Thyroid gland (tissue), 4 donors: ENCODE data around the gene GSG1L. TPM values are rescaled to one million over a fixed set of nuclear protein-coding genes. Genes with fewer than 3 reads are reported as not detected.

Source experiments
- DNase-seq, 2 donors: peaks; one replicate each; pipeline ENCODE4 v3.0.0-alpha.2; 2019
- H3K27ac ChIP-seq, 3 donors: fragments of 200-600 bp; sonication (generic); 1 replicate in 2 of 3; 2 replicates in 1 of 3; pipeline ENCODE4 v1.5.1; 2016 to 2019; ENCODE audit warnings: mild to moderate bottlenecking in 1 of 3, moderate library complexity in 1 of 3
- H3K27me3 ChIP-seq: fragments of 200-600 bp; sonication (generic); one replicate; pipeline ENCODE4 v1.5.1; 2019
- H3K36me3 ChIP-seq, 2 donors: fragments of 200-600 bp; sonication (generic); one replicate each; pipeline ENCODE4 v1.5.1; 2016 to 2019
- H3K4me1 ChIP-seq, 2 donors: fragments of 200-600 bp; sonication (generic); one replicate each; pipeline ENCODE4 v1.5.1; 2017 to 2019
- H3K4me3 ChIP-seq, 3 donors: fragments of 200-600 bp; sonication (generic); replicated peaks in 1 of 3; 1 replicate in 2 of 3; 2 replicates in 1 of 3; pipeline ENCODE4 v1.5.1; 2016; ENCODE audit warnings: mild to moderate bottlenecking in 1 of 3
- H3K9me3 ChIP-seq: fragments of 200-600 bp; sonication (generic); one replicate; pipeline ENCODE4 v1.5.1; 2017
- CTCF ChIP-seq, 6 experiments: fragments of 200-600 bp in 3 of 6; fragments of 450-650 bp in 3 of 6; sonication (generic) in 3 of 6; IDR thresholded peaks; one replicate each; pipeline ENCODE4 v1.5.1; 2016 to 2019; ENCODE audit warnings: antibody characterized with exemption in 6 of 6, mild to moderate bottlenecking in 2 of 6, inconsistent platforms in 1 of 6, moderate library complexity in 1 of 6
- POLR2A ChIP-seq, 2 donors: fragments of 450-650 bp; IDR thresholded peaks; one replicate each; pipeline ENCODE4 v1.6.1; 2017; ENCODE audit warnings: antibody characterized with exemption in 2 of 2, mild to moderate bottlenecking in 2 of 2, moderate library complexity in 1 of 2
- WGBS, 2 donors: methylation state at CpG; one replicate each; pipeline ENCODE4 v1.1.5; 2017; 5-methylcytosine and 5-hydroxymethylcytosine counted together
- intact Hi-C: fragments of 100-400 bp; cut with DNase I; formaldehyde crosslinking; loops from one replicate; pipeline ENCODE4 v1.15.1; 2023
- total RNA-seq, 4 donors: library from RNA; depleted of rRNA; stranded (reverse); fragments of >200 nt; gene quantifications; one replicate each; pipeline ENCODE4 v1.2.3, GENCODE V29; 2016

Gene GSG1L
- total RNA-seq, 4 donors from 2014 or later = not detected

DNA sequence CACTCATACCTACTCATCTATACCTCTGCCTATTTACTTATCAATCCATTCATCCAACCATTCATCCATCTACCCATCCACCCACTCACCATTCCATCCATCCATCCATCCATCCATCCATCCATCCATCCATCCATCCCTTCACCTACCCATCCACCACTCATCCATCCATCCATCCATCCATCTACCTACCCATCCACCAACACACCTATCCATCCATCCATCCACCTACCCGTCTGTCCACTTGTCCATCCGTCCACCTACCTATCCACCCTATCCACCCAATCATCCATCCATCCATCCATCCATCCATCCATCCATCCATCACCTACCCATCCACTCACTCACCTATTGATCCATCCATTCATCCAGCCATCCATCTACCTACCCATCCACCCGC, 235.7 kb downstream of the GSG1L start:
- intact Hi-C loops = no loop called here
- Histone ChIP-seq H3K27ac (no peak overlapping the region), H3K4me3 (no peak overlapping the region), H3K4me1 (peaks cover 0 to 8% of the 10 kb centered on the region in 2 donors), H3K36me3 (no peaks in the 10 kb centered on the region), H3K9me3 (no peaks in the 10 kb centered on the region), H3K27me3 (no peaks in the 10 kb centered on the region)
- no peak for DNase-seq
- TF ChIP-seq POLR2A (IDR thresholded peaks at IDR 0.05) (no peak), CTCF (IDR thresholded peaks at IDR 0.05) (no peak)
- 74 to 95% methylated on average over 3 of the region's 3 CpGs for WGBS, 2 donors

- intact Hi-C loops = no loop called here
- Histone ChIP-seq H3K9me3 (no peaks in the 10 kb centered on the region), H3K36me3 (no peaks in the 10 kb centered on the region), H3K4me3 (no peak overlapping the region), H3K27me3 (no peaks in the 10 kb centered on the region), H3K27ac (no peak overlapping the region), H3K4me1 (peaks cover 0 to 8% of the 10 kb centered on the region in 2 donors)
- DNase-seq = no peak
- TF ChIP-seq POLR2A (IDR thresholded peaks at IDR 0.05) = no peak
- no peak for TF ChIP-seq CTCF (IDR thresholded peaks at IDR 0.05)
- 81 to 86% methylated on average over 2 of the region's 2 CpGs for WGBS, 2 donors
Observed at GRCh38 chr16:27826893-27827289, 236.6 kb downstream of the GSG1L start.

GRCh38 chr16:27826081-27826892, 237.2 kb downstream of the GSG1L start:
- no peaks in the 10 kb centered on the region for H3K27me3 ChIP-seq
- no peaks in the 10 kb centered on the region for H3K9me3 ChIP-seq
- H3K36me3 ChIP-seq = no peaks in the 10 kb centered on the region
- no peak overlapping the region for H3K27ac ChIP-seq
- H3K4me1 ChIP-seq = peaks cover 0 to 8% of the 10 kb centered on the region in 2 donors
- no peak overlapping the region for H3K4me3 ChIP-seq
- intact Hi-C loops = no loop called here
- no peak for TF ChIP-seq CTCF (IDR thresholded peaks at IDR 0.05)
- no peak for TF ChIP-seq POLR2A (IDR thresholded peaks at IDR 0.05)
- DNase-seq = no peak
- WGBS, 2 donors = 83 to 86% methylated on average over 11 to 12 of the region's 12 CpGs

- Histone ChIP-seq H3K27ac (no peak overlapping the region), H3K27me3 (no peaks in the 10 kb centered on the region), H3K9me3 (no peaks in the 10 kb centered on the region), H3K36me3 (no peaks in the 10 kb centered on the region), H3K4me1 (peaks cover 0 to 8% of the 10 kb centered on the region in 2 donors), H3K4me3 (no peak overlapping the region)
- intact Hi-C loops = no loop called here
- DNase-seq = no peak
- WGBS, 2 donors = 72 to 90% methylated on average over 8 to 9 of the region's 9 CpGs
- no peak for TF ChIP-seq CTCF (IDR thresholded peaks at IDR 0.05)
- TF ChIP-seq POLR2A (IDR thresholded peaks at IDR 0.05) = no peak
Observed at GRCh38 chr16:27824786-27825185, 238.7 kb downstream of the GSG1L start.

GRCh38 chr16:27824006-27824405, 239.5 kb downstream of the GSG1L start:
- DNase-seq = no peak
- intact Hi-C loops = no loop called here
- H3K4me1 ChIP-seq = peaks cover 0 to 5% of the 10 kb centered on the region in 2 donors
- H3K27ac ChIP-seq = no peak overlapping the region
- no peaks in the 10 kb centered on the region for H3K9me3 ChIP-seq
- no peak overlapping the region for H3K4me3 ChIP-seq
- H3K36me3 ChIP-seq = no peaks in the 10 kb centered on the region
- H3K27me3 ChIP-seq = no peaks in the 10 kb centered on the region
- no peak for TF ChIP-seq CTCF (IDR thresholded peaks at IDR 0.05)
- TF ChIP-seq POLR2A (IDR thresholded peaks at IDR 0.05) = no peak
- 84 to 87% methylated on average over 6 to 7 of the region's 7 CpGs for WGBS, 2 donors
